SJSA1 (cell line): ENCODE measurements around the gene PGLYRP2. TPM values are rescaled to one million over a fixed set of nuclear protein-coding genes. Genes with fewer than 3 reads are reported as not detected.

Source experiments
- DNase-seq, 2 experiments: peaks; one replicate each; pipeline ENCODE4 v3.0.0-alpha.2; 2015 to 2020; ENCODE audit warnings: low spot score in 2 of 2, low read depth in 1 of 2
- H3K27ac ChIP-seq: fragments of 250-450 bp; sonication (Bioruptor Pico); 2 replicates; pipeline ENCODE4 v1.5.1; 2020; ENCODE audit warnings: mild to moderate bottlenecking, moderate library complexity
- H3K27me3 ChIP-seq: fragments of 250-450 bp; sonication (Bioruptor Pico); replicated peaks from 2 replicates; pipeline ENCODE4 v1.5.1; 2020; ENCODE audit warnings: mild to moderate bottlenecking, moderate library complexity
- H3K36me3 ChIP-seq: fragments of 250-450 bp; sonication (Bioruptor Pico); 2 replicates; pipeline ENCODE4 v1.5.1; 2020; ENCODE audit warnings: mild to moderate bottlenecking
- H3K4me1 ChIP-seq: fragments of 250-450 bp; sonication (Bioruptor Pico); replicated peaks from 2 replicates; pipeline ENCODE4 v1.6.1; 2021; ENCODE audit warnings: mild to moderate bottlenecking
- H3K4me3 ChIP-seq: fragments of 250-450 bp; sonication (Bioruptor Pico); 2 replicates; pipeline ENCODE4 v1.5.1; 2020; ENCODE audit warnings: mild to moderate bottlenecking
- H3K9me3 ChIP-seq: fragments of 250-450 bp; sonication (Bioruptor Pico); replicated peaks from 2 replicates; pipeline ENCODE4 v1.5.1; 2020; ENCODE audit warnings: mild to moderate bottlenecking
- total RNA-seq: library from RNA; depleted of rRNA; stranded (reverse); fragments of >200 nt; shearing (Covaris generic); gene quantifications from 2 replicates; pipeline ENCODE4 v1.2.3, GENCODE V29; 2014

Gene PGLYRP2
- total RNA-seq, 1 experiment from 2014 or later = not detected

- no peaks in the 10 kb centered on the region for H3K9me3 ChIP-seq
- H3K27me3 ChIP-seq = no peaks in the 10 kb centered on the region
- no peak for DNase-seq
- no peak overlapping the region for H3K4me3 ChIP-seq
- no peak overlapping the region for H3K27ac ChIP-seq
- H3K4me1 ChIP-seq = peaks cover 10% of the 10 kb centered on the region
- peaks cover 8% of the 10 kb centered on the region for H3K36me3 ChIP-seq
These were observed 43.1 kb downstream of the PGLYRP2 start for GRCh38 chr19:15436012-15436825.

GRCh38 chr19:15433519-15434069 lies 45.7 kb downstream of the PGLYRP2 start:
- peaks cover 32% of the 10 kb centered on the region for H3K36me3 ChIP-seq
- no peaks in the 10 kb centered on the region for H3K27me3 ChIP-seq
- DNase-seq = no peak
- peak overlapping the region; percentile 89 for H3K4me3 ChIP-seq
- H3K27ac ChIP-seq = no peak overlapping the region
- H3K9me3 ChIP-seq = no peaks in the 10 kb centered on the region
- peaks cover 19% of the 10 kb centered on the region for H3K4me1 ChIP-seq

GRCh38 chr19:15432629-15433518 lies 46.4 kb downstream of the PGLYRP2 start:
- Histone ChIP-seq H3K4me3 (peak overlapping the region; percentile 89), H3K4me1 (peaks cover 19% of the 10 kb centered on the region)
- peak; percentile 80 to 93 for DNase-seq

GRCh38 chr19:15432018-15432494 lies 47.2 kb downstream of the PGLYRP2 start:
- H3K27ac ChIP-seq = peak overlapping the region; percentile 59
- no peaks in the 10 kb centered on the region for H3K27me3 ChIP-seq
- H3K4me3 ChIP-seq = peak overlapping the region; percentile 89
- H3K9me3 ChIP-seq = no peaks in the 10 kb centered on the region
- H3K36me3 ChIP-seq = peaks cover 47% of the 10 kb centered on the region
- peaks cover 19% of the 10 kb centered on the region for H3K4me1 ChIP-seq
- no peak for DNase-seq

More at GRCh38 chr19:15432629-15433518, 46.4 kb downstream of the PGLYRP2 start:
- Histone ChIP-seq H3K36me3 (peaks cover 39% of the 10 kb centered on the region), H3K27me3 (no peaks in the 10 kb centered on the region), H3K27ac (no peak overlapping the region; the same call in 1 of the 2 replicates), H3K9me3 (no peaks in the 10 kb centered on the region)

- no peaks in the 10 kb centered on the region for H3K27me3 ChIP-seq
- H3K36me3 ChIP-seq = peaks cover 52% of the 10 kb centered on the region
- no peak overlapping the region for H3K27ac ChIP-seq
- peak in 1 of 2 experiments; percentile 43 for DNase-seq
- no peaks in the 10 kb centered on the region for H3K9me3 ChIP-seq
- H3K4me1 ChIP-seq = peaks cover 19% of the 10 kb centered on the region
- H3K4me3 ChIP-seq = peak overlapping the region; percentile 89
These were observed 47.8 kb downstream of the PGLYRP2 start for GRCh38 chr19:15431396-15432017.

- Histone ChIP-seq H3K9me3 (no peaks in the 10 kb centered on the region), H3K4me3 (peak overlapping the region; percentile 89; the same call in 1 of the 2 replicates), H3K36me3 (peaks cover 59% of the 10 kb centered on the region), H3K4me1 (peaks cover 19% of the 10 kb centered on the region), H3K27ac (no peak overlapping the region), H3K27me3 (no peaks in the 10 kb centered on the region)
- DNase-seq = no peak
These were observed 48.7 kb downstream of the PGLYRP2 start for GRCh38 chr19:15430526-15431120.

- DNase-seq = no peak
- Histone ChIP-seq H3K36me3 (peaks cover 65% of the 10 kb centered on the region), H3K4me3 (no peak overlapping the region)
These were observed 49.4 kb downstream of the PGLYRP2 start for GRCh38 chr19:15429825-15430467.

GRCh38 chr19:15428956-15429824 lies 50.1 kb downstream of the PGLYRP2 start:
- Histone ChIP-seq H3K4me1 (peaks cover 19% of the 10 kb centered on the region), H3K36me3 (peaks cover 73% of the 10 kb centered on the region)

More at GRCh38 chr19:15429825-15430467, 49.4 kb downstream of the PGLYRP2 start:
- no peaks in the 10 kb centered on the region for H3K9me3 ChIP-seq
- H3K4me1 ChIP-seq = peaks cover 19% of the 10 kb centered on the region
- H3K27ac ChIP-seq = no peak overlapping the region
- H3K27me3 ChIP-seq = no peaks in the 10 kb centered on the region

GRCh38 chr19:15427991-15428471 lies 51.3 kb downstream of the PGLYRP2 start:
- Histone ChIP-seq H3K4me3 (no peak overlapping the region), H3K27ac (no peak overlapping the region), H3K9me3 (no peaks in the 10 kb centered on the region; the same call in 1 of the 2 replicates), H3K4me1 (peaks cover 15% of the 10 kb centered on the region), H3K27me3 (no peaks in the 10 kb centered on the region), H3K36me3 (peaks cover 84% of the 10 kb centered on the region)
- DNase-seq = no peak

More at GRCh38 chr19:15428956-15429824, 50.1 kb downstream of the PGLYRP2 start:
- no peaks in the 10 kb centered on the region for H3K27me3 ChIP-seq
- no peak for DNase-seq
- no peaks in the 10 kb centered on the region for H3K9me3 ChIP-seq
- H3K27ac ChIP-seq = no peak overlapping the region
- H3K4me3 ChIP-seq = no peak overlapping the region

GRCh38 chr19:15427350-15427700 lies 52.0 kb downstream of the PGLYRP2 start:
- no peak overlapping the region for H3K27ac ChIP-seq
- H3K4me3 ChIP-seq = no peak overlapping the region
- peaks cover 15% of the 10 kb centered on the region for H3K4me1 ChIP-seq
- no peaks in the 10 kb centered on the region; the same call in 1 of the 2 replicates for H3K9me3 ChIP-seq
- H3K36me3 ChIP-seq = peaks cover 89% of the 10 kb centered on the region
- H3K27me3 ChIP-seq = no peaks in the 10 kb centered on the region
- DNase-seq = no peak

- H3K9me3 ChIP-seq = no peaks in the 10 kb centered on the region; the same call in 1 of the 2 replicates
- no peaks in the 10 kb centered on the region for H3K27me3 ChIP-seq
- no peak overlapping the region for H3K4me3 ChIP-seq
- H3K27ac ChIP-seq = no peak overlapping the region
- DNase-seq = no peak
- H3K4me1 ChIP-seq = peaks cover 14% of the 10 kb centered on the region
- H3K36me3 ChIP-seq = peaks cover 86% of the 10 kb centered on the region
These were observed 52.6 kb downstream of the PGLYRP2 start for GRCh38 chr19:15426485-15427349.
